Activated T-helper 1 cell treated with anti-CD3 and anti-CD28 coated beads, Interleukin-12 subunit alpha, Interleukin-12 subunit beta, Interleukin-2, Interleukin-4 antibody, amounts not matched to agents 30 ng/mL and 10 ng/mL and 1 ng/mL, durations not matched to agents 14 hours and 24 hours and 36 hours (primary cell): ENCODE results near the gene RAB24. TPM values are rescaled to one million over a fixed set of nuclear protein-coding genes. Genes with fewer than 3 reads are reported as not detected.
"Not testable (repeated sequence)": the region's sequence is repeated elsewhere in the genome, so short reads cannot be mapped to it uniquely, and the experiment has no call there.

Experiments
- DNase-seq: peaks from one replicate; pipeline ENCODE4 v3.0.0; 2021; ENCODE audit warnings: low spot score
- H3K27ac Mint-ChIP-seq: one replicate; pipeline ENCODE4 v1.8.0; 2021; ENCODE audit warnings: mild to moderate bottlenecking, mixed read lengths
- H3K27me3 Mint-ChIP-seq: one replicate; pipeline ENCODE4 v1.8.0; 2022; ENCODE audit warnings: mild to moderate bottlenecking, moderate library complexity, mixed read lengths; ENCODE audit not compliant: insufficient read depth
- H3K36me3 Mint-ChIP-seq: one replicate; pipeline ENCODE4 v1.8.0; 2021; ENCODE audit warnings: low read depth, mixed read lengths
- H3K4me1 Mint-ChIP-seq: one replicate; pipeline ENCODE4 v1.8.0; 2021; ENCODE audit warnings: low read depth, mixed read lengths
- H3K4me3 Mint-ChIP-seq: one replicate; pipeline ENCODE4 v1.8.0; 2021; ENCODE audit warnings: mild to moderate bottlenecking, moderate library complexity, mixed read lengths
- H3K9me3 Mint-ChIP-seq: one replicate; pipeline ENCODE4 v1.8.0; 2021; ENCODE audit warnings: mixed read lengths
- intact Hi-C: fragments of 100-400 bp; cut with micrococcal nuclease; formaldehyde crosslinking; loops from one replicate; pipeline ENCODE4 v1.15.1; 2024
- total RNA-seq: library from RNA; stranded (reverse); gene quantifications from 2 replicates; pipeline ENCODE4 v1.2.3, GENCODE V29; 2022

Gene RAB24
- total RNA-seq, 1 donor from 2014 or later: 19.7 TPM

- peak within 1 kb of the TSS; percentile 85 for H3K27ac Mint-ChIP-seq
- H3K4me3 Mint-ChIP-seq: peak within 1 kb of the TSS; percentile 89
- intact Hi-C loops: loop anchor here (1.0 to 5.0 kb wide), 9 partner anchors 9 to 840 kb away; partner anchors contain the start of genes DDX41, GRK6, LMAN2 and NHP2
- peaks cover 44% of the 10 kb centered on the region for H3K4me1 Mint-ChIP-seq
- no peaks in the 10 kb centered on the region for H3K9me3 Mint-ChIP-seq
- no peaks in the 10 kb centered on the region for H3K27me3 Mint-ChIP-seq
- peaks cover 7% of the 10 kb centered on the region for H3K36me3 Mint-ChIP-seq
- peak; percentile 96 for DNase-seq
Observed at GRCh38 chr5:177311723-177312648, 8.5 kb upstream of the RAB24 start, which contains the start of gene MXD3. TSS of gene MXD3 (minus strand) at chr5:177311898. CDS start at chr5:177311830, 68 bp downstream.

- Mint-ChIP-seq H3K27ac (peak overlapping the region; percentile 74), H3K27me3 (no peaks in the 10 kb centered on the region), H3K36me3 (peaks cover 13% of the 10 kb centered on the region), H3K4me1 (peaks cover 49% of the 10 kb centered on the region), H3K4me3 (peak overlapping the region; percentile 87), H3K9me3 (no peaks in the 10 kb centered on the region)
- no peak for DNase-seq
- intact Hi-C loops: loop anchor here (1.0 to 5.0 kb wide), 4 partner anchors 8 to 841 kb away; partner anchors contain the start of genes NHP2, PRELID1, RAB24 and RNF44
Observed at GRCh38 chr5:177311392-177311722, 7.8 kb upstream of the RAB24 start.

- no peak for DNase-seq
- Mint-ChIP-seq H3K36me3 (peaks cover 16% of the 10 kb centered on the region), H3K4me3 (peak overlapping the region; percentile 89), H3K9me3 (no peaks in the 10 kb centered on the region), H3K4me1 (peaks cover 49% of the 10 kb centered on the region), H3K27me3 (no peaks in the 10 kb centered on the region), H3K27ac (peak overlapping the region; percentile 85)
- intact Hi-C loops: loop anchor here (1.0 to 5.0 kb wide), 4 partner anchors 8 to 841 kb away; partner anchors contain the start of genes NHP2, PRELID1, RAB24 and RNF44
Observed at GRCh38 chr5:177310757-177311391, 7.4 kb upstream of the RAB24 start.

DNA sequence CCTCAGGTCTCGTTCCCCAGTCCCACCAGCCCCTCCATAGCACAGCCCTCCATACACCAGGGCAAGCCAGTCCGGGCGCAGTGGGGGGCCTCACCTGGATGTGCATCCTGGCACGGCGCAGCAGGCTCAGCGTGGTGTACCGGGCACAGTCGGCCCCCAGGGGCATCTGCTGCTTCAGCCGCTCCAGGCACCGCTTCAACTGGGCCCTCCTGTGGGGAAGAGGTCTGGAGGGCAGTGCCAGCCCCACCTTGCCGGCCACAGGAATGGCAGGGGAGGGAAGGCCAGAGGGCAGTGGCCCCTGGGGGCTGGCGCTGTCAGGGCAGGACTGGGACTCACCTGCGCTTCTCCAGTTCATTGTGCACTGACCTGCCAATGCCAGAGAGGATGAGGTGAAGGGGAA lies 6.8 kb upstream of the RAB24 start:
- Mint-ChIP-seq H3K9me3 (no peaks in the 10 kb centered on the region), H3K4me3 (peak overlapping the region; percentile 89), H3K27me3 (no peaks in the 10 kb centered on the region), H3K27ac (no peak overlapping the region), H3K36me3 (peaks cover 21% of the 10 kb centered on the region), H3K4me1 (peaks cover 53% of the 10 kb centered on the region)
- intact Hi-C loops: loop anchor here (5.0 kb wide), 3 partner anchors 303 to 842 kb away; partner anchors contain the start of genes NHP2, RNF44 and UIMC1
- no peak for DNase-seq

DNA sequence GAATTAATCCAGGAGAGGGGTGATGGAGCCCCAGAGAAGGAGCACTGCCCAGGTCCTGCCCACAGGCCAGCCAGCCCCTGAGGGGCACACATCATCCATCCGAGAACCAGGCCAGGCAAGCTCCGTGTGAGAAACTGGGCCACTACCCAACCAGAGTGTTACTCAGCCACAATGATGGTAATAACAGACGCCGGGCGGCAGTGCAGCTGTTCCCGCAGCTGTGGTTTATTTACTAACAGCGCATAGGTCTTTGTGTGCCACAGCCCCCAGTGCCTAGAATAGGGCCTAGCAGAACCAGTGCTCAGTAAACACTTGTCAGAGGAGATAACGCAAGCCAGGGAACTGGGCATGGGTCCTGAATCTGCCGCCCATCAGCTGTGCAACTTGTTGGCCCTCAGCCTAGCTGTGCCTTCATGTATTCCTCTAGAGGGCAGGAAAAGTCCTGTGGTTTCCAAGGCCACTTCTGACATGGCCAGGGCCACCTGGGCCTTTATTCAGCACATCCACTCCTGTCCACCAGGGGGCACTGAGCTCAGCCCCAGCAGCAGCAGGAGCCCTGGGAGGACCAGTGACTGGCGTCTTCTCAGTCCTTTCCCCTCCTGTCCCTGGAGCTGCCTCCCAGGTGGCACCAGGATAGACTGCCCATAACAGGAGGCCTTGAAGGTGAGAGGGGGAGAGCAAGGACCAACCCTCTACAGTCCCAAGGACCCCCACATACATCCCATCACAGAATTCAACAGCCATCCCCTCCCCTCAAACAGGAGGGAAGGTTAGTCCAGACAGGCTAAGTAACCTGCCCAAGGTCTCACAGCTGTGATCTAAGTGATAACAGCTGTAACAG lies 6.1 kb upstream of the RAB24 start:
- no peaks in the 10 kb centered on the region for H3K9me3 Mint-ChIP-seq
- H3K4me3 Mint-ChIP-seq: peak overlapping the region; percentile 89
- H3K27ac Mint-ChIP-seq: peak overlapping the region; percentile 44
- intact Hi-C loops: loop anchor here (5.0 kb wide), 3 partner anchors 302 to 843 kb away; partner anchors contain the start of genes NHP2, RNF44 and UIMC1
- H3K4me1 Mint-ChIP-seq: peaks cover 61% of the 10 kb centered on the region
- DNase-seq: peak; percentile 68
- no peaks in the 10 kb centered on the region for H3K27me3 Mint-ChIP-seq
- peaks cover 29% of the 10 kb centered on the region for H3K36me3 Mint-ChIP-seq

DNA sequence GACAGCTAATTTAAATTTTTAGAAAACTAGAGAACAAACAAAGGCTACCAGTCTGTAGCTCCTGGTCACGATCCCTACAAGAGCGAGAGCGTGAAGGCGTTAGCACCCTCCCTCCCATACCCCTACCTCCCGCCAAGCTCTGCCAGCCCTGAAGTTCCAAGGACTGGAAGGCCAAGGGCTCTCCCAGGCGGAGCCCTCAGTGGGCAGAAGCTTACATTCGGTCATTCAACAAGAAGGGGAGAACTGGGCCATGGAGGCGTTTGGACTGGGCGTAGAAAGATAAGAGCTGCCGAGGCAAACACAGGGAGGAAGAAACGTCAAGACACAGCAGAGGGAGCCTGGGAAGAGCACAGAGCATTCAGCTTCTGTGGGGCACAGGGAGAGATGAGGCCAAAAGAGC lies 5.2 kb upstream of the RAB24 start:
- intact Hi-C loops: no loop called here
- H3K4me1 Mint-ChIP-seq: peaks cover 63% of the 10 kb centered on the region

GRCh38 chr5:177307544-177308363 lies 4.2 kb upstream of the RAB24 start:
- no peaks in the 10 kb centered on the region for H3K9me3 Mint-ChIP-seq
- H3K4me3 Mint-ChIP-seq: no peak overlapping the region
- no peaks in the 10 kb centered on the region for H3K27me3 Mint-ChIP-seq
- no peak overlapping the region for H3K27ac Mint-ChIP-seq
- DNase-seq: no peak
- H3K4me1 Mint-ChIP-seq: peaks cover 55% of the 10 kb centered on the region
- intact Hi-C loops: no loop called here
- H3K36me3 Mint-ChIP-seq: peaks cover 37% of the 10 kb centered on the region

More for the DNA sequence above, 5.2 kb upstream of the RAB24 start:
- Mint-ChIP-seq H3K9me3 (no peaks in the 10 kb centered on the region), H3K27me3 (no peaks in the 10 kb centered on the region), H3K27ac (peak overlapping the region; percentile 40), H3K36me3 (peaks cover 35% of the 10 kb centered on the region), H3K4me3 (no peak overlapping the region)
- DNase-seq: no peak

DNA sequence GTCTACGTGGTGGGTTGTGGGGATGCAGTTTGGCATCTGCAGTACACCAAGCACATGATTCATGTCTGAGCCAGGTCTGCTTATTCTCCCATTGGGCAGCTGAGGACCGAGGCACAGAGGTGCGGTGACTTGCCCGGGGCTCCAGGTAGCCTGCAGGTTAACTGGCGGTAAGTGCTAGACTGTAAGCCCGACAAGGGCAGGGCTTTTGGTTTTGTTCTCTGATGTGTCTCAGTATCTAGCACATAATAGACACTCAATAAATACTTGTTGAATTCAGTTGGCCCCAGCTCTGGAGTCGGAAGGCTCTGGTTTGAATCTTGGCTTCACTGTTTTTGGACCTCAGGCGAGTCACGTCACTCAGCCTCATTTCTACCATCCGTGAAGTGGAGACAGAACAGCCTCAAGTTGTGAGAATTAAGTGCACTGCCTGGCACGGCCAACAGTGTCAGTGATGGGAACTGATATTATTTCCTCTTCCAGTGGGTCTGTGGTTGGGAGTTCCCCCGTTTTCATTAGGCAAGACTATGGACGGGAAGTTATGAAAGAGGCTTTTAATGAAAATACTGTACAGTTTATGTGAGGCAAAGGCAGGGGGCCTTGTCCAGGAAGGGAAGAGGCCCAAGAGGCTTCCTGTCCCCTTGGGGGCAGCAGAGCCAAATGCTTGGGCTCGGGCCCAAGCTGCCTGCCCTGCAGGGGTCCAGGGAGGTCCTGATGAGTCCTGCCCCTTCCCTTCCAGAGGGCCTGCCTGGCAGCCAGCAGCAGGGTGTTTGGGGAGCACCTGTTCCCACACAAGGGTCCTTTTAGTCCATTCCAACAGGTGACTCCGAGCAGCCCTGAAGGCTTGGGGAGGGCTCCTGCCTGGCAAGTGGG lies 3.4 kb upstream of the RAB24 start:
- H3K27ac Mint-ChIP-seq: no peak overlapping the region
- H3K4me3 Mint-ChIP-seq: peak overlapping the region; percentile 93
- peaks cover 43% of the 10 kb centered on the region for H3K36me3 Mint-ChIP-seq
- peaks cover 60% of the 10 kb centered on the region for H3K4me1 Mint-ChIP-seq
- H3K27me3 Mint-ChIP-seq: no peaks in the 10 kb centered on the region
- DNase-seq: no peak
- intact Hi-C loops: no loop called here
- no peaks in the 10 kb centered on the region for H3K9me3 Mint-ChIP-seq

- H3K36me3 Mint-ChIP-seq: peaks cover 49% of the 10 kb centered on the region
- intact Hi-C loops, H3K9me3 Mint-ChIP-seq, H3K27me3 Mint-ChIP-seq, DNase-seq: not testable (repeated sequence)
- H3K4me1 Mint-ChIP-seq: peaks cover 67% of the 10 kb centered on the region
- peak overlapping the region; percentile 93 for H3K4me3 Mint-ChIP-seq
- peak overlapping the region; percentile 11 for H3K27ac Mint-ChIP-seq
Observed at GRCh38 chr5:177306103-177306640, 2.7 kb upstream of the RAB24 start.

- Mint-ChIP-seq H3K4me3 (peak overlapping the region; percentile 93), H3K27me3 (no peaks in the 10 kb centered on the region), H3K4me1 (peaks cover 71% of the 10 kb centered on the region), H3K27ac (peak overlapping the region; percentile 83), H3K9me3 (no peaks in the 10 kb centered on the region), H3K36me3 (peaks cover 56% of the 10 kb centered on the region)
- intact Hi-C loops: loop anchor here (5.0 kb wide), 1 partner anchor 857 kb away; the partner anchor contains the start of gene FAF2
- no peak for DNase-seq
Observed at GRCh38 chr5:177304392-177305119, 1.0 kb upstream of the RAB24 start.
